GM21737 (cell line): ENCODE data around the gene GPR179.

ENCODE experiments used
- ATAC-seq: cut with Tn5 transposase; IDR thresholded peaks from one replicate; pipeline ENCODE4 v1.9.1; 2021; ENCODE audit warnings: mild to moderate bottlenecking, moderate library complexity; ENCODE audit not compliant: unreplicated experiment

GPR179 gene

GRCh38 chr17:38343608-38344419, at the start of gene GPR179:
TSS of gene GPR179 (minus strand) at chr17:38343956. CDS start at chr17:38343789, 167 bp downstream.
- no peak for ATAC-seq

DNA sequence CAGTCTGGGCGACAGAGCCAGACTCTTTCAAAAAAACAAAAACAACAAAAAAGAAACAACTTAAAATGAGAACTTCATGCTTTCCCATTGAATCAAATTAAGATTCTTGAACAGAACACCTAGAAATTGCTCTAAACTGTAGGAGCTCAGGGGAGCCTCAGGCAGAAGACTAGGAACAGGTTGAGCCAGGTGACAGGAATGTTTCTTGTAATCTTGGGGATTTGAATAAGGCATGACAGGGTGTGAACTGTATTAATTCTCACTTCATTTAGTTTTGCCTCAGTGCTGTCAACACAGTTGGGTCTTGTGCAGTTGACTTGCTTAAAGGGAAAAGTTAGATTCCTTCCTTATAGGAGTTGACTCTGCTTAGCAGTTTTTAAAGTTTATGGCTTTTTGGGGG, 35.7 kb upstream of the GPR179 start:
- ATAC-seq: no peak

DNA sequence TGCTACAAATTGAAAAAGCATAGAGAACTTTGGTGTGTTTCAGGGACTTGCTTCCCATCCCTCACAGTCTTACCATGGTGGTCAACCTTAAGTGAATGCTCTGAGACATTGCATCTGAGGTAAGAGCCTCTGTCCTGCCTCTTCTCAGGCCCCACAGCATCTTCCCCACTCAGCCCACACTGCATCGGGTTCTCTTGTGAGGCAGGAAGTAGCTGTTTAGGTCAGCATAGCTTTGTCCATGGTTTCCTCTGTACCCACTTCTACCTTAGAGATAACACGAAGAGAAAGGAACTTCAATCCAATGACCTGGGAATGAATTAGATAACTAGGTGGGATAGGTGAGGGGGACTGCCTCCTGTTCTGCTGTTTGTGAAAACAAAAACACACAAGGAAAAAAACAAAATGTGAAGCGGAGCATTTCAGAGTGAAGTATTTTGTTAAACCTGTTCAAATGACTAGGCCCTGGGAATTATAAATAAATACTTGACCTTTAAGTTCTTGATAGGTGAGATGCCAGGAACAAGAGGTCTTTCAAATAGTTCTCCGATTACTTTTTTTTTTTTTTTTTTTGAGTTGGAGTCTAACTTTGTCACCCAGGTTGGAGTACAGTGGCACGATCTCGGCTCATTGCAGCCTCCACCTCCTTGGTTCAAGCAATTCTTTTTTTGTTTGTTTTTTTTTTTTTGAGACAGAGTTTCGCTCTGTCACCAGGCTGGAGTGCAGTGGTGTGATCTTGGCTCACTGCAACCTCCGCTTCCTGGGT, 25.5 kb upstream of the GPR179 start:
- ATAC-seq: no peak

DNA sequence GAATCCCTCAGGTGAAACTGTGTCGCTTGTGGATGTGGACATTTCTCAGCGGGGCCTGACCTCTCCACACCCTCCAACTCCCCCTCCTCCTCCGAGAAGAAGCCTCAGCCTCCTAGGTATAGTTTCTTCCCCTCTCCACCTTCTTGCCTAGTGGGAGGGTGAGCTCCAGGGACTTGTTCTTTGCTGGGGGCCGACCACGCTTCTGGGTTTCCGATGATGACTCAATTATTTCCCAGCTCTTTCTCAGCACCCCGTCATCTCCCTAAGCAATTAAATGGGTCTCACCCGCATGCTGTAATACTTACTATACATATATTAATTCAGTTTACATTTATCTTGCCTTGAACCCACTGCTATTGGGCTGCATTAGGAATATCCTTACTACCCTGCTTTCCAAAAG, 21.0 kb upstream of the GPR179 start:
- no peak for ATAC-seq

GRCh38 chr17:38363016-38363415, 19.3 kb upstream of the GPR179 start:
- ATAC-seq: no peak

DNA sequence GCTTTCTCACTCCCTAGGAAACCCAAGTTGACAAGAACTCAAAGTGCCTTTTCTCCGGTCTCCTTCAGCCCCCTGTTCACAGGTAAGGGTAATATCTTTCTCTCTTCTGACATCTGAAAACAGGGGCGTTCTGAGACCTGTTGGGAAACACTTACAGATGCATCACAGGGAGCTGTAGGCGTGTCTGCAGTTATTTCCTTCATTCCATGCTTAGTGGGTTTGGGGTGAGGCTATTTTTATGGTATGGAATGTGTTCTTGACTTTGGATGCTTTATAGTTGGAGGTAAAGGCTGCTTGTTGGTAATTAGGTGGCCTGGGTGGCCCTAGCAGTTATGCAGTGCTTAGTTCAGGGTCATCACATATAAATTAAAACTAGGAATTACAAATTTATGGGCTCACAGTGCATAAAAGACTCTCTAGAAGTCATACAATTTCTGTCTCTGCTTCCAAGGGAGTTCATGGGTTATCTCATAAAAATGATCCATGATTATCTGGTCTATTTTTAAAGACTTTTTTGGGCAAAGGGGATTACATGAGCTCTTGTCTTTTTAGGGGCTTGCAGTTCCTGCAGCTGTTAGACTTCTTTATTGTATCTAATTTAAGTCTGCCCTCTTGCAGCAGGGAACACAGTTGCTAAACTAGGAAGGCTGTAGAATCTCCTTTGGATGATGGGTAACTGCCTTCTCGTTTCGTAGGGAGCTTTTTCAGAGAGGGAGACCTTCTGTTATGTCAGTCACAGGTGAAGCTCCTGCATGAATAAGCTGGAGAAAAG, 18.1 kb upstream of the GPR179 start:
- ATAC-seq: no peak

GRCh38 chr17:38358586-38359513, 15.1 kb upstream of the GPR179 start:
- ATAC-seq: no peak

DNA sequence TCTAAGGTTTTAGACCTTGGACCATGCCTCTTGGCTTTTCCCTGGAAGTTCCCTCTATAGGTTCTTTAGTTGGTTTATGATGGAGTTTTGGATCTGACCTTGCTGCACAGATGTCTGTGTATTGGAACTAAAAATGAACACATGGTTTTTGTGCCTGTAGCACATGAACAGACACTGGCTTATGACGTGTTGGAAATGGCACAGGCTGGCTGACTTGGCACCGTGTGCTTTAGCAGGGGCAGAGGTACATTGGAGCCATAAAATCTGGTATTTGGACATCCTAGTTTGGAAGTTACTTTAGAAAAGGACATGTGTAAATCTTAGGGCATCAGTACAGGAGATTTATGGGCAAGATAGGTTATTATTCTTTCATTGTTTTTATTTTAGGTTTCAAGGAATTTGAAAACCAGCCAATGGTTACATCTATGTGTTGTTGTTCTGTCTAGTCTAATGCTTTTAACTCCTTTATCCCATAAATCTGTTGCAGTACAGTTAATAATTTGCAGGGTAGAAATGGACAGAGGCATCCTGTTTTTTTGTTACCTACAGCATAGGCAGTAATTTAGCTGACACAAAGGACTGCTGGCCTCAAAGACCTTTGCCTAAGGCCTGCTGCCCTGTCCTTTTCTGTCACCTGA, 13.8 kb upstream of the GPR179 start:
- ATAC-seq: no peak

DNA sequence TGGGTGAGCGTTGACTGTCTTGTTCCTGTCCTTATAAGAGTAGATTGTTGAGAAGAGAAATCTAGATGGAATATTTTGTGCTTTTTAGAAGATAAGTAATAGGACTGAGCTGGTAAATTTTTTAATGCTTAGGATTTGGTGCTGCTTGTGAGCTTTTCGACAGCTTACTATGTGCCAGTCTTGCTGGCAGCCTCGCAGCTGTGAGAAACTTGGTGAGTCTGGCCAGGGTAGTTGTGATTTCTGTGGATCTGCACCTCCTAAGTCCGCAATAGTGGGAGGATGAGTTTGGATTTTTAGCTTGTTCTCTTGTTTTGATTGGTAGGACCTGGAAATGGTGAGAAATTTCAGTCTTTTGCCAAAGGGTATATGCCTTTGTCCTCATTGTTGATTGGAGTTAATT, 11.5 kb upstream of the GPR179 start:
- no peak for ATAC-seq

DNA sequence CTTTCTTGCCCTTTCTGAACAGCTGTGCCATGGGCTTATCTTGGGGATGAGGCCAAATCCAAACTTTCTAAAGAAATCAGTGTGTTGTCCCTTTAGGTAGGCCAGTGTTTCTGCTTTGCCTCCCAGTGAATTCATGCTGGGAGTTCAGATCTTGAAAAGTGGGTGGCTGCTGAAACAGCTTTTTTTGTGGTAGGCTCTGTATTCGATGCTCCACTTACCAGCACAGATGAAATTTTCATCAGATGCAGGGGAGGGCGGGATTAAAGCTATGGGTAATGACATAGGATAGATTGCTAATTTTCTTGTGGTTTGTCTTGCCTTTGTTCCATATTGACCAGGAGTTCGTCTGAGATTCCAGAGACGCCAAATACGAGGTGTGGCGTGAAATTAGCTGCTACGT, 10.7 kb upstream of the GPR179 start:
- no peak for ATAC-seq

GRCh38 chr17:38353668-38354067, 9.9 kb upstream of the GPR179 start:
- no peak for ATAC-seq

DNA sequence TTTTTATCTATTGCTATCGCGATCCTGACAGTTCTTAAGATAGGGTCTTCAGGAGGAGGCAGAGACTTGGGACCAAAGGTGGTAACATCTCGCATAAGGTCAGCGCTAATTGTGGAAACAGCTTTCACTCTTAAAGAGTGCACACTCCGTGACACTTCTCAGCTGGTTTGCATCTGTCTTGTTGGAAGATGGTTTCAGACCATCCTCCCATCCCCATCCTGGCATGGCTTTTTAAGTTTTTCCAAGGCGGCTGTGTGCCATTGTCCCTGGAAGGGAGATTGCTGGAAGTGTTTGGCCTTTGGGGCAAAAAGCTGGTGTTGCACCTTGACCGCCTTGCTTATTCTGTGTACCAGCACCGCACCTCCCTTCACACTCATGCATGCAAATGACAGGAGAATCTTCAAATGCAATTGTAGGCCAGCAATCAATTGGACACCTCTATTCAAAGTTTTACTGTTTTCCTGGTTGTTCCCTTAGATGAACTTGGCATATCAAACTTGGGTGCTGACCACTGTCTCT, 9.4 kb upstream of the GPR179 start:
- ATAC-seq: no peak

- ATAC-seq: peak; percentile 2
These were observed 8.7 kb upstream of the GPR179 start for GRCh38 chr17:38352245-38353085.

- ATAC-seq: peak; percentile 85
These were observed 7.9 kb upstream of the GPR179 start, which contains the start of gene SOCS7 for GRCh38 chr17:38351412-38352222. TSS of gene SOCS7 (plus strand) at chr17:38351844. CDS start at chr17:38352053, 209 bp downstream.

- no peak for ATAC-seq
These were observed 6.3 kb upstream of the GPR179 start for GRCh38 chr17:38350035-38350434.

DNA sequence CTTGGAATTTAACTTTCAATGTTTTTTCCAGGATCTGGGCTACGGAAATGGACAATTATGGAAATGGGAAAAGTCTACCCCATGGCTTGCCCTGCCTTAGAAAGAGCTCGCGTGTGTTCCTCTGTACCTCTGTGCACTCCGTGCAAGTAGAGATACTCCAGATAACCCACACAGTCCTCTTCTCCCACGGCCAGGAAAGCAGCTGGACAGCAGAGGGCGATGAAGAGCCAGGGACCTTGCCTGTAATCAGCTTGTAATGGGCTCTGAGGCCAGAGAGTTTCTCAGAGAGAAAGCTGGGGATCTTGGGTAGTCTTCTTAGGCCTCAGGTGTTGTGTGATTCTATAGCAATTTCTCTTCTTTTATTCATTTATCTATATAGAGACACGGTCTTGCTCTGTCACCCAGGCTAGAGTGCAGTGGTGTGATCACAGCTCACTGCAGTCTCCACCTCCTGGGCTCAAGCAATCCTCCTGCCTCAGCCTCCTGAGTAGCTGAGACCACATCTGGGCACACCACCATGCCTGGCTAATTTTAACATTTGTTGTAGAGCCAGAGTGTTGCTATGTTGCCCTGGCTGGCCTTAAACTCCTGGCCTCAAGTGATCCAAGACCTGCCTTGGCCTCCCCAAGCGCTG, 5.5 kb upstream of the GPR179 start:
- no peak for ATAC-seq

GRCh38 chr17:38345743-38346142, 2.0 kb upstream of the GPR179 start:
- ATAC-seq: no peak

- no peak for ATAC-seq
These were observed 627 bp upstream of the GPR179 start for GRCh38 chr17:38344420-38344745.
